Ovary (tissue), 3 donors: ENCODE data around the gene LEFTY2.

Experiments
- EP300 ChIP-seq: sonication (generic); formaldehyde crosslinking; IDR thresholded peaks from one replicate; pipeline ENCODE4 v1.6.1; 2017; ENCODE audit warnings: antibody characterized with exemption
- POLR2A ChIP-seq: fragments of 450-650 bp; IDR thresholded peaks from one replicate; pipeline ENCODE4 v1.6.1; 2017; ENCODE audit warnings: antibody characterized with exemption, mild to moderate bottlenecking, moderate library complexity
- TF ChIP-seq, protein P1 (sequence below), 3 donors: fragments of 450-650 bp in 2 of 3; fragments of 200-600 bp in 1 of 3; IDR thresholded peaks; one replicate each; pipeline versions ENCODE4 v1.5.1 to v1.8.0; 2016 to 2022; ENCODE audit warnings: antibody characterized with exemption in 3 of 3, mild to moderate bottlenecking in 1 of 3
- donor health status: DM: no; HTN: no; CAD: no.

DNA sequence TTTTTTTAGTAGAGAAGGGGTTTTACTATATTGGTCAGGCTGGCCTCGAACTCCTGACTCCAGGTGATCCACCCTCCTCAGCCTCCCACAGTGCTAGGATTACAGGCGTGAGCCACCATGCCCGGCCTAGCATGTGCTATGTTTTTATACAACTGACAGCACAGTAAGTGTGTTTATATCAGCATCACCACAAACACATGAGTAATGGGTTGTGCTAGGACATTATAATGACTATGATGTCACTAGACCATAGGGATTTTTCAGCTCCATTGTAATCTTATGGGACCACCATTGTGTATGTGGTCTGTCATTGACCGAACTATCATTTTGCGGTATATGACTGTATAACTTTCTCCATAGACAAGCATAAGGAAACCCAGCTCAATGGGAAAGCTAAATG lies 6.3 kb downstream of the LEFTY2 start:
- TF ChIP-seq, protein P1, sequence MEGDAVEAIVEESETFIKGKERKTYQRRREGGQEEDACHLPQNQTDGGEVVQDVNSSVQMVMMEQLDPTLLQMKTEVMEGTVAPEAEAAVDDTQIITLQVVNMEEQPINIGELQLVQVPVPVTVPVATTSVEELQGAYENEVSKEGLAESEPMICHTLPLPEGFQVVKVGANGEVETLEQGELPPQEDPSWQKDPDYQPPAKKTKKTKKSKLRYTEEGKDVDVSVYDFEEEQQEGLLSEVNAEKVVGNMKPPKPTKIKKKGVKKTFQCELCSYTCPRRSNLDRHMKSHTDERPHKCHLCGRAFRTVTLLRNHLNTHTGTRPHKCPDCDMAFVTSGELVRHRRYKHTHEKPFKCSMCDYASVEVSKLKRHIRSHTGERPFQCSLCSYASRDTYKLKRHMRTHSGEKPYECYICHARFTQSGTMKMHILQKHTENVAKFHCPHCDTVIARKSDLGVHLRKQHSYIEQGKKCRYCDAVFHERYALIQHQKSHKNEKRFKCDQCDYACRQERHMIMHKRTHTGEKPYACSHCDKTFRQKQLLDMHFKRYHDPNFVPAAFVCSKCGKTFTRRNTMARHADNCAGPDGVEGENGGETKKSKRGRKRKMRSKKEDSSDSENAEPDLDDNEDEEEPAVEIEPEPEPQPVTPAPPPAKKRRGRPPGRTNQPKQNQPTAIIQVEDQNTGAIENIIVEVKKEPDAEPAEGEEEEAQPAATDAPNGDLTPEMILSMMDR (IDR thresholded peaks at IDR 0.05) = no peak
- no peak for TF ChIP-seq EP300
- TF ChIP-seq POLR2A = no peak
